ENCODE measurements around the gene PAM16. TPM values are rescaled to one million over a fixed set of nuclear protein-coding genes. Genes with fewer than 3 reads are reported as not detected.
"Not testable (repeated sequence)": the region's sequence is repeated elsewhere in the genome, so short reads cannot be mapped to it uniquely, and the experiment has no call there.

PAM16 gene
- total RNA-seq, 2 donors from 2014 or later, result 25.3 to 28.8 TPM

DNA sequence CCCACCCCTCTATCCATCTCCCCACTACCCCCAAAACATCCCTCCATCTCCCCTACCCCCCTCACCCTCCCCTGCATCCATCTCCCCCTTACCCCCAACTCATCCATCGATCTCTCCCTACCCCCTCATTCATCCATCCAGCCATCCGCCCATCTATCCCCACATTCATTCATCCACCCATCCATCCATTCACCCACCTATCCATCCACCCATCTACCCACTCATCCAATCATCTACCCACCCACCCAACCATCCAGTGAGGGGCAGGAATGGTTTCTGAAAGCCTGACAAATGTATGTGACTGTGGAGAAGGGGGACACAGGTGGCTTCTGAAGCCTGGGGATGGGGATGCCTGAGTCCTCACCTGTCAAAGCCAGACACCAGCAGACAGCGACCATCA is 8.8 kb upstream of the PAM16 start:
- DNase-seq (ENCODE audit: low spot score), result no peak
- intact Hi-C loops (cut with DNase I), result loop anchor here in 1 of 2 donors (2.0 kb wide), 1 partner anchor 43 kb away; no protein-coding TSS in a partner anchor

DNA sequence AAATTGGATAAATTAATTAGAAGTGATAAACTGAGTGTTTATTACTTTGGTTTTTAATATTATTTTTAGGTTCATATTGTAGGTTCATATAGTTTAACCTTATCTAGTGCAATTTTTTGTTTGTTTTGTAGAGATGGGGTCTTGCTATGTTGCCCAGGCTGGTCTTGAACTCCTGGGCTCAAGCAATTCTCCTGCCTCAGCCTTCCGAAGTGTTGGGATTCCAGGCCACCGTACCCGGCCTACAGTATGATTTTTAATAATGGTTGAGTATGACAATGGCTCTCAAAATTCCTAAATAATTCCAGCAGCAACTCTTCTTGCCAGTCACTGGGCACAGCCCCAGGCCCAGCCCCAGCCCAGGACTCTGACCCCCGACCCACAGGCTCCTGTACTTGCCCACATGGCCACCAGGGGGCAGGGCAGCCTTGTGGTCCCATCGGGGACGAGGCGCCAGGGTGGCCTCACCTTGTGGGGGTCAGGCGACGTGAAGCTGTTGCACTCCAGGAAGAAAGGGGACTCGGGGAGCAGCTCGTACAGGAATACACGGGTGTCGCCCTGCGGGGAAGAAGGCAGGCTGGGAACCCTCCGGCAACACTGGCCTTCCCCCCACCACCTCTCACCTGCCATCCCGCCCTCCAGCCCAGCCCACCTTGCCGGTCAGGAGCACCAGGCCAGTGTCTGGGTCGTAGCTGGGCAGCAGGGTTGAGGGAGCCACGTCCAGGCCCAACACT is 7.9 kb upstream of the PAM16 start:
- no peak for DNase-seq (ENCODE audit: low spot score)
- intact Hi-C loops (cut with DNase I), result loop anchor here in 1 of 2 donors (2.0 kb wide), 1 partner anchor 44 kb away; no protein-coding TSS in a partner anchor

DNA sequence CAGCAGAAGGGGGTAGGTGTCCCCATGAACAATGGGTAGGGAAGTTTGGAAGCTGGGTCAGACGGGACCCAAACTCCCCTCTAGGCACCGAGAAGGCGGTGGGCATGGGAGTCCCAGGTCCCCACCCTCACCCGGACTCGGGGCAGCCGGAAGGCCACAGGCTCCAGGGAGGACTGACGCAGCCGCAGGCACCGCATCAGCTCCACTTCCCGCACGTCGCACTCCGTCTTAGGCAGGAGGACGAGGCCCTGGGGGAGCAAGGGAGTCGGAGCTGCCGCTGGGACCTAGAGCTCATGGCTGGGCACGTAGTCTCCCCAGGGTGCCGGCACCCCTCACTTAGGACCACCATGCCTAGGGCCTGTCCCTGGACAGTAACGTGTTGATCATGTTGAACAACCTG is 7.1 kb upstream of the PAM16 start:
- intact Hi-C loops (cut with DNase I), result loop anchor here in 1 of 2 donors (2.0 kb wide), 1 partner anchor 45 kb away; no protein-coding TSS in a partner anchor

DNA sequence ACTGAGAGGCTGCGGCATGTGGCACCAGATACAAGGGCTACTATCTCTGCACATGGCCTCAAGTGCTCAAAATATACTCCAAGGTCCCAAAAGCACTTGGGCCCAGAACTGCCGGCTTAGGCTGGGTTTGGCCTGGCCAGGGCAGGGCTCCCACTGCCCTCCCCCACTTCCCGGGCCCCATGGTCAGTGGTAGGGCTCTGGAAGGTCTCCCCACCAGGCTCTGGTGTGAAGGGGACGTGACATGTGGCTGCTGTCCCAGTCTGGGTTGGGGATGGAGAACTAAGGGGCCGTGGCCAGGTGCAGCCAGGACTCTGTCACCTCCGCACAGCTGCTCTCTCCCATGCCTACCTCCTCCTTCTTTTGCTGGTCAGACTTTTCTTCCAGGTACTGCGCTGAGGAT is 5.7 kb upstream of the PAM16 start:
- intact Hi-C loops (cut with DNase I), result loop anchor here in 1 of 2 donors (1.0 kb wide), 1 partner anchor 46 kb away; no protein-coding TSS in a partner anchor
- DNase-seq (ENCODE audit: low spot score), result no peak

More for the DNA sequence above, 7.1 kb upstream of the PAM16 start:
- DNase-seq (ENCODE audit: low spot score), result no peak

DNA sequence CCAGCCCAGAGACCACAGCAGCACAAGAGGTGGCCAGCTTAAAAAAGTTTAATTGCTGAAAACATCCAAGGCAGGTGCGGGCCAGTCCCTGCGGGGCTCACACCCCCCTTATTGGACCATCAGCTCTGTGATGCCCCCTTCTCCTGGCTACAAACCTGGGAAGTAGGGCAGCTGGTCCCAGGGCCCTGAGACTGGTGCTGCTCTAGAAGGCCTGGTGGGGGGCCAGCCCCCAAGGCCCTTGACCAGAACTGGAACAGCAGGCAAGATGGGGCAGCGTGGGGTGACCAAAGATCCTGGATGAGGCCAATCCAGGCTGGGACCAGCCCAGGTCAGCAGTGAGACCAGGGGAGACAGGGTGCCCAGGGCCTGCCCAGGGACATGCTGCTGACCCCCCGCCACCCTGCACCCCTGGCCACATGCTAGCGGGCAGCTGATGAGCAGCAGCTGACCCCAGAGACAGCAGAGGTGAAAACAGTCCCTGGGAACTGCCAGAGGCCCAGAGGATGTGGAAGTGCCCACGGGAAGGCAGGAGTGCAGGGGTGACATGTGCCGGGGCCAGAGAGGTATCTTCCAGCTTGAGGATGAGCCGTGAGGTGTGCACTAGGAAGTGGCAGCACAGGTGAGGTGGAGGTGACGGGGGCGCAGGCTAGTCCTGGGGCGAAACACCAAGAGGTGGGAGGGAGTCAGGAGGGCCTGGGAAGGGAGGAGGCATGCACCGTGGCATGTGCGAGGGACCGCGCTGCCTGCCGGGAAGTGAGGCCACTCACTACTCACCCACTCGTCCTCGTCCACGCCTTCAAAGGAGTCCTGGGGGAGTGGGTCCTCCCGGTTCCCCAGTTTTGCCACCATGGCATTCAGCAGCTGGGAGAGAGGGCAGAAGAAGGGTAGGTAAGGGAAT is 3.6 kb upstream of the PAM16 start:
- intact Hi-C loops (cut with DNase I), result no loop called here
- no peak for DNase-seq (ENCODE audit: low spot score)

DNA sequence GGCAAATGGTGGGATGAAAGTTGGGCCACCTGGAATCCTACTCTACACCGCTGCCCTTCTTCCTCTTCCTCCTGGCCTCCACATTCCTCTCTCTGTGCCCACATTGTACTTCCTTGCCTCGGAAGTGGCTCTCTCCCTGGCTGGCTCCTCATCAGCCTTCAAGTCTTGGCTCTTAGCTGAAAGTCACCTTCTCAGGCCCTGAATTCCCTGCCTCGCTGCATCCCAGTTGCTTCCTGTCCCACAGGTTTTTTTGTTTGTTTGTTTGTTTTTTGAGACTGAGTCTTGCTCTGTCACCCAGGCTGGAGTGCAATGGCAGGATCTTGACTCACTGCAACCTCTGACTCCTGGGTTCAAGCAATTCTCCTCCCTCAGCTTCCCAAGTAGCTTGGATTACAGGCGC is 2.6 kb upstream of the PAM16 start:
- no peak for DNase-seq (ENCODE audit: low spot score)
- intact Hi-C loops (cut with DNase I), result no loop called here

DNA sequence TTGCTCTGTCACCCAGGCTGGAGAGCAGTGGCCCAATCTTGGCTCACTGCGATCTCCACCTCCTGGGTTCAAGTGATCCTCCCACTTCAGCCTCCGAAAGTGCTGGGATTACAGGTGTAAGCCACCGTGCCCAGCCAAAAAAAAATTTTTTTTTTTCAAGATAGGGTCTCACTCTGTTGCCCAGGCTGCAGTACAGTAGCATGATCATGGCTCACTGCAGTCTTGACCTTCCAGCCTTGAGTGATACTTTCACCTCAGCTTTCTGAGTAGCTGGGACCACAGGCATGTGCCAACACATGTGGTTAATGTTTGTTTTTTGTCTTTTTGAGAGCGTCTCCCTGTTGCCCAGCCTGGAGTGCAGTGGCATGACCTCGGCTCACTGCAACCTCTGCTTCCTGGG is 1.7 kb upstream of the PAM16 start:
- intact Hi-C loops (cut with DNase I), result no loop called here
- DNase-seq (ENCODE audit: low spot score), result no peak

DNA sequence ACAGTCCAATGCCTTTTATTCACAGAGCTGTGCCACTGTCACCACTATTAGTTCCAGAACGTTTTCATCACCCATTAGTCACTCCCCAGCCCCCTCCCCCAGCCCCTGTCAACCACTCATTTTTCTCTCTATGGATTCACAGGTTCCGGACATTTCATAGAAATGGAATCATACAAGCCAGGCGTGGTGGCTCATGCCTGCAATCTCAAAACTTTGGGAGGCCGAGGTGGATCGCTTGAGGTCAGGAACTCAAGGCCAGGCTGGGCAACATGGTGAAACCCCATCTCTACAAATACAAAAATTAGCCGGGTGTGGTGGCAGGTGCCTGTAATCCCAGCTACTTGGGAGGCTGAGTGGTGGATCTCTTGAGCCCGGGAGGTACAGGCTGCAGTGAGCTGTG is 759 bp upstream of the PAM16 start:
- DNase-seq (ENCODE audit: low spot score), result no peak
- intact Hi-C loops (cut with DNase I), result no loop called here

DNA sequence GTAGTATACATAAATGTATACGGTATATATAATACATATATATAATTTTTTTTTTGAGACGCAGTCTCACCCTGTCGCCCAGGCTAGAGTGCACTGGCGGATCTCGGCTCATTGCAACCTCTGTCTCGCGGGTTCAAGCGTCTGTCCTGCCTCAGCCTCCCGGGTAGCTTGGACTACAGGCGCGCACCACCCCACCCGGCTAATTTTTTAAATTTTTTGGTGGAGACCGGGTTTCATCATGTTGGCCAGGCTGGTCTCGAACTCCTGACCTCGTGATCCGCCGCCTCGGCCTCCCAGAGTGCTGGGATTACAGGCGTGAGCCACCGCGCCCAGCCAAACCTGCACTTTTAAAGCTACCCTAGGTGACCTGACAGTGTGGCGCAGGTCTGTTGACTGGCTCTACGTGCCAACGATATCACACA is 745 bp downstream of the PAM16 start:
- DNase-seq (ENCODE audit: low spot score), result no peak
- intact Hi-C loops (cut with DNase I), result no loop called here

DNA sequence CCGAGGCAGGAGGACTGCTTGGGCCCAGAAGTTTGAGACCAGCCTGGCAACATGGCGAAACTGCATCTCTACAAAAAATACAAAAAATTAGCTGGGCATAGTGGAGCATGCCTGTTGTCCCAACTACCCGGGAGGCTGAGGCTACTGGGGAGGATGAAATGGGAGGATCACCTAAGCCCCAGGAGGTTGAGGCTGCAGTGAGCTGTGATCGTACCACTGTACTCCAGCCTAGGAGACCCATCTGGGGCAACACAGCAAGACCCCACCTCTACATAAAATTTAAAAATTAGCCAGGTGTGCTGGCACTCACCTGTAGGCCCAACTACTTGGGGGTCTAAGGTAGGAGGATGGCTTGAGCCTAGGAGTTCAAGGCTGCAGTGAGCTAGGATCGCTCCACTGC is 1.8 kb downstream of the PAM16 start:
- intact Hi-C loops (cut with DNase I), result no loop called here
- no peak for DNase-seq (ENCODE audit: low spot score)

DNA sequence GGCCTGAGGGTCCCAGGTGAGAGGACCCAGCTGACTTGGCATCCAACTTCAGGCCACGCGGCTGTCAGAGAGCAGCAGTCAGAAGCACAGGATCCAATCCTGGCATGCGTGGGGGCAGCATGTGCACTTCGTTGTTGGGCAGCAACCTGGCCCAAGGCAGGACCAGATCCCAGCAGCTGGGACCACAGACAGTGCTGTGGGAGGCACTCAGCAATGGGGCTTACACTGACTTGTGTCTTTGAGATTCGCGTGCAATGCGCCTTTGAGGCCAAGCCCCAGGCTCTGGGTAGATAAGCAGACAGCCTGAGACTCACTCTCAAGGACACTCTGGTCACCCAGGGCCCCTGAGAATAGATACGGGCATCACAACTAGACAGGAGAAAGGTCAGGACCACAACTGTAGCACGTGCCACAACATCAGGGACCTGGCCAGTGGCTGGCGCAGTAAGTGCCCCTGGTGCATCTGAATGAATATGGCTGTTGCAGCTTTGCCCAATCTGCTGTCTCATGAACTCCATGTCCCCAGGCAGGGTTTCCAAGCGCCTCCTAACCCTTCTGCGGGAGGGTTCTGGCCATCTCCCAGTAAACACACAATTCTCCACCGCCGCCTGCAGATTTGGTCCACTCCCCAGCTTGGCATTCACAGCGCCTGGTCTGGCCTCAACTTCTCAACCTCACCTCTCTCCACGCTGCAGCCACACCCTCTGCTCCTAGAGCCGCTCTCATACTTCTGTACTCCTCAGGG is 3.2 kb downstream of the PAM16 start:
- peak; percentile 69 for DNase-seq (ENCODE audit: low spot score)
- intact Hi-C loops (cut with DNase I), result no loop called here

DNA sequence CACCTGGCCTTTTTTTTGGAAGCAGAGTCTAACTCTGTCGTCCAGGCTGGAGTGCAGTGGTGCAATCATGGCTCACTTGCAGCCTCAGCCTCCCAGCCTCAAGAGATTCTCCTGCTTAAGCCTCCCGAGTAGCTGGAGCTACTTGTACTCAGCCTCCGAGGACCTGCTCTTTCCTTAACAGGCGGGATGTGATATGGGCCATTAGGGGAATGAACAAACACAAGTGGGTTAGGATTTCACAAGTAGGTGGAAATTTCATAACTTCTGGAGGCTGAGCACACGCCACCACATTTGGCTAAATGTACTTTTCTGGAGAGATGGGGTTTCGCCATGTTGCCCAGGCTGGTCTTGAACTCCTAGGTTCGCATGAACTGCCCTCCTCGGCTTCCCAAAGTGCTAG is 4.1 kb downstream of the PAM16 start:
- DNase-seq (ENCODE audit: low spot score), result no peak
- intact Hi-C loops (cut with DNase I), result no loop called here

DNA sequence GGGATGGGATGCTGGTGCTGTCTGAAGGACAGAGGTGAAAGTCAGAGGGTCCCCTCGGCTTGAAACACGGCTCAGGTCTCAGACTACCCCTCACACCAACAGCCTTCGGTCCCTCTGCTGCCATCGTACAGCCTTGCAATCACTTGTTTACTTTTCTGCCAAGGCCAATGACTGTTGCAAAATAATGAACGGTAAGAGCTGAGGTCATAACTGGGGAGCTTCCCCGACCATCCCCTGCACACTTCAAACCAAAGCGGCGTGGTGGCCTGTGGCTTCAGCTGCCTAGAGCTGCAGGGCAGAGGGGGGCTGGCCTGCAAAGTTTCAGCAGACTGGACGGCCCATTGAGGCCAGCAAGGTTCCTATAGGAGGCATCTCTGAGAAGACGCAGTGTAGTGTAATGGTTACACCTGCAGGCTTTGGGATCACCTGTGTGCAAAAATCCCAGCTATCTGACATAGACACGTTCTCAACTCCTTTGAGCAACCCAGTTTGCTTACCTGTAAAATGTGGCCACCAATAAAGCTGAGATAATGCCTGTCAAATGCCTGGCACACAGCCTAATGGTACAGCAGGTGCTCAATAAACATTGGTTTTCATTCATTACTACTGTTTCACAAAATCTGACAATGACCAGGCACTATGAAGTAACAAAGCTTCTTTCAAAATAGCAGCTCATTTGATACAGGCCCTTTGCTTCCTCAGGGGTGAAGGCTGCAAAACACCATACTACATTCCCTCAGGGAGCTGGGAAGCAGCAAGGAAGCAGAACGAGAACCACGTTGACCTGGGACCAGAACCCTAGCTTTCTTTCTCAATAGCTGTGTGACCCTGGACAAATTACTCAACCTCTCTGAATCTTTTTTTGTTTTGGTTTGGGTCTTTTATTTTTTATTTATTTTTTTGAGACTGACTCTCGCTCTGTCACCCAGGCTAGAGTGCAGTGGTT is 5.0 kb downstream of the PAM16 start:
- intact Hi-C loops (cut with DNase I), result no loop called here

DNA sequence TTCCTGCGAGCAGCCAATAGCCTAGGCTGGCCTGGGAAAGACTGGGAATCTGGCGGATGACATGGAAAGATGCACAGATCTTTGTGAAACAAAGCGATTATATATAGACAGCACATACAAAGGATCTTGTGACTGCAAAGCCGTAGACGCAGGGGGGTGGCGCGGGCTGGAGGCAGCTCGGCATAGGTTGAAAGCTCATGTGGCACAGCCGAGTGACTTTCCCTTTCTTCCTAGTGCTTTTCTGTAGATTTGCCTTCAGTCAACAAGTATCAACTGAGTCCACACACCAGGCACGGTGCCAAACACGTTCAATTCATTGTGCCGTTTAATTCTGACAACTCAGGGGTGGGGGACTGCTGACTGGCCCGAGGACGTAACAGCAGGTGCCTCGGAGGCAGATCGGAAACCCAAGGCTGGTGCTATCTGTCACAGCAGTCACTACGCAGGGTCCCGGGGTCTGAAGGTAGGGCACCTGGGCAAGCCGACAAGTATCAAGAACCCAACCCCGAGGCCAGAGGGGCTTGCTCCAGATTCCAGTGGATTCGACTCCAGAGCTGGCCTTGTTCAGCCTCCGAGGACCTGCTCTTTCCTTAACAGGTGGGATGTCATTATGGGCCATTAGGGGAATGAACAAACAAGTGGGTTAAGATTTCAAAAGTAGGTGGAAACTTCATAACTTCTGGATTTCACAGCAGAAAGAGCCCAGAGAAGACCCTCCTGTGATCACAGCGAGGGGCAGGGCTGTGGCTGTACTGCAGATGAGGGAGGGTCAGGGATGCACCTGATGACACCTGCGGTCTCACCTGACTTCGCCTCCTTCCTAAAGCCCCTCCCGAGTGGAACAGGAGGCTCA is 5.9 kb downstream of the PAM16 start:
- intact Hi-C loops (cut with DNase I), result no loop called here
- DNase-seq (ENCODE audit: low spot score), result peak; percentile 78

More for the DNA sequence above, 5.0 kb downstream of the PAM16 start:
- DNase-seq (ENCODE audit: low spot score), result no peak

DNA sequence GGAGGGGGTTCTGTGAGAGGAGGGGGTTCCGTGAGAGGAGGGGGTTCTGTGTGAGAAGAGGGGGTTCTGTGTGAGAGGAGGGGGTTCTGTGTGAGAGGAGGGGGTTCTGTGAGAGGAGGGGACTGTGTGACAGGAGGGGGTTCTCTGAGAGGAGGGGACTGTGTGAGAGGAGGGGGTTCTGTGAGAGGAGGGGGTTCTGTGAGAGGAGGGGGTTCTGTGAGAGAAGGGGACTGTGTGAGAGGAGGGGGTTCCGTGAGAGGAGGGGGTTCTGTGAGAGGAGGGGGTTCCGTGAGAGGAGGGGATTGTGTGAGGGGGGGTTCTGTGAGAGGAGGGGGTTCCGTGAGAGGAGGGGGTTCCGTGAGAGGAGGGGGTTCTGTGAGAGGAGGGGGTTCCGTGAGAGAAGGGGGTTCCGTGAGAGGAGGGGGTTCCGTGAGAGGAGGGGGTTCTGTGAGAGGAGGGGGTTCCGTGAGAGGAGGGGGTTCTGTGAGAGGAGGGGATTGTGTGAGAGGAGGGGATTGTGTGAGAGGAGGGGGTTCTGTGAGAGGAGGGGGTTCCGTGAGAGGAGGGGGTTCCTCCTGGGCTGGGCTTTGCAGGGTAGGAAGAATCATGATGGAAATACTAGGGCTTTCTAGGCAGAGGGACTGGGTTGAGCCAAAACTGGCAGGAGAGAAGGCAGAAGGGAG is 6.7 kb downstream of the PAM16 start:
- intact Hi-C loops (cut with DNase I); DNase-seq (ENCODE audit: low spot score): not testable (repeated sequence)

DNA sequence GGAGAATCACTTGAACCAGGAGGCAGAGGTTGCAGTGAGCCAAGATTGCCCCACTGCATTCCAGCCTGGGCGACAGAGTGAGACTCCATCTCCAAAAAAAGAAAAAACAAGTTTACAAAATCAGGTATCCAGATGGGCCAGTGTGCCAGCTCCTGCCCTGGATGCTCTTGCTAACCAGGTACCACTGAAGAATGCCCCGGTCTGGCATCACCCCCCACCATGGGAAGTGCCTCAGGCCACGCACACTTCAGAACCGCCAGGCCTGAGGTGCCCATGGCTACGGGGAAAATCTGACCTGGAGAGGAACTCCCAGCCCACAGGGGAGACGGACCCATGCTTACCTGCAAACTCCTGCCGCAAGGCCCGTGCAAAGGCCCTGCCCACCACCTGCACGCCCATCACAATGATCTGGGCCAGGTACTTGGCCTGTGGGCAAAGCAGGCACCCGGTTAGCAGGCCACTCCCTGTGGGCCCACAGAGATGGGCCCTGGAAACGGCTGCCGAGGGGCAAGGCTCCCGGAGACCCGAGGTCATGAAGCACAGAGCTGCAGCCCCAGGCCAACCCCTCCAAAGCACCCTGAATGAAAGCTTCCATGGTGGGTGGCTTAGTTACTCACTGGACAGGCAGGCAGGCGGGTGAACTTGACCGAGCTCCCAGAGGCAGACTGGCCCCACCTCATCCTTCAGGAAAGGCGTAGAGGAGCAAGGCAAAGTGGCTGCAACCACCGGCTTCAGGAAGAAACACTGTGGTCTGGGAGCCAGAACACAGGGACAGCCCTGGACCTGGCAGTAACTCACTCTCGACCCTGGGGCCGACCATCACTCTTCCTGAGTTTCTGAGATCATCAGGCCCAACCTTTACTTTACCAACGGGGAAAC is 8.0 kb downstream of the PAM16 start:
- DNase-seq (ENCODE audit: low spot score), result peak; percentile 80
- intact Hi-C loops (cut with DNase I), result no loop called here

All from posterior vena cava (tissue), 2 donors.